Hair follicular keratinocyte (primary cell): ENCODE results near the gene RIMS1. TPM values are rescaled to one million over a fixed set of nuclear protein-coding genes. Genes with fewer than 3 reads are reported as not detected.

ENCODE experiments used
- total RNA-seq: library from RNA; depleted of rRNA; stranded (reverse); fragments of >200 nt; gene quantifications from 2 replicates; pipeline ENCODE4 v1.2.3, GENCODE V29; 2015

The RIMS1 gene, protein sequence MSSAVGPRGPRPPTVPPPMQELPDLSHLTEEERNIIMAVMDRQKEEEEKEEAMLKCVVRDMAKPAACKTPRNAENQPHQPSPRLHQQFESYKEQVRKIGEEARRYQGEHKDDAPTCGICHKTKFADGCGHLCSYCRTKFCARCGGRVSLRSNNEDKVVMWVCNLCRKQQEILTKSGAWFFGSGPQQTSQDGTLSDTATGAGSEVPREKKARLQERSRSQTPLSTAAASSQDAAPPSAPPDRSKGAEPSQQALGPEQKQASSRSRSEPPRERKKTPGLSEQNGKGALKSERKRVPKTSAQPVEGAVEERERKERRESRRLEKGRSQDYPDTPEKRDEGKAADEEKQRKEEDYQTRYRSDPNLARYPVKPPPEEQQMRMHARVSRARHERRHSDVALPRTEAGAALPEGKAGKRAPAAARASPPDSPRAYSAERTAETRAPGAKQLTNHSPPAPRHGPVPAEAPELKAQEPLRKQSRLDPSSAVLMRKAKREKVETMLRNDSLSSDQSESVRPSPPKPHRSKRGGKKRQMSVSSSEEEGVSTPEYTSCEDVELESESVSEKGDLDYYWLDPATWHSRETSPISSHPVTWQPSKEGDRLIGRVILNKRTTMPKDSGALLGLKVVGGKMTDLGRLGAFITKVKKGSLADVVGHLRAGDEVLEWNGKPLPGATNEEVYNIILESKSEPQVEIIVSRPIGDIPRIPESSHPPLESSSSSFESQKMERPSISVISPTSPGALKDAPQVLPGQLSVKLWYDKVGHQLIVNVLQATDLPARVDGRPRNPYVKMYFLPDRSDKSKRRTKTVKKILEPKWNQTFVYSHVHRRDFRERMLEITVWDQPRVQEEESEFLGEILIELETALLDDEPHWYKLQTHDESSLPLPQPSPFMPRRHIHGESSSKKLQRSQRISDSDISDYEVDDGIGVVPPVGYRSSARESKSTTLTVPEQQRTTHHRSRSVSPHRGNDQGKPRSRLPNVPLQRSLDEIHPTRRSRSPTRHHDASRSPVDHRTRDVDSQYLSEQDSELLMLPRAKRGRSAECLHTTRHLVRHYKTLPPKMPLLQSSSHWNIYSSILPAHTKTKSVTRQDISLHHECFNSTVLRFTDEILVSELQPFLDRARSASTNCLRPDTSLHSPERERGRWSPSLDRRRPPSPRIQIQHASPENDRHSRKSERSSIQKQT (N-terminal part only)
- total RNA-seq = under 0.01 and 0.08 TPM in 2 replicates

DNA sequence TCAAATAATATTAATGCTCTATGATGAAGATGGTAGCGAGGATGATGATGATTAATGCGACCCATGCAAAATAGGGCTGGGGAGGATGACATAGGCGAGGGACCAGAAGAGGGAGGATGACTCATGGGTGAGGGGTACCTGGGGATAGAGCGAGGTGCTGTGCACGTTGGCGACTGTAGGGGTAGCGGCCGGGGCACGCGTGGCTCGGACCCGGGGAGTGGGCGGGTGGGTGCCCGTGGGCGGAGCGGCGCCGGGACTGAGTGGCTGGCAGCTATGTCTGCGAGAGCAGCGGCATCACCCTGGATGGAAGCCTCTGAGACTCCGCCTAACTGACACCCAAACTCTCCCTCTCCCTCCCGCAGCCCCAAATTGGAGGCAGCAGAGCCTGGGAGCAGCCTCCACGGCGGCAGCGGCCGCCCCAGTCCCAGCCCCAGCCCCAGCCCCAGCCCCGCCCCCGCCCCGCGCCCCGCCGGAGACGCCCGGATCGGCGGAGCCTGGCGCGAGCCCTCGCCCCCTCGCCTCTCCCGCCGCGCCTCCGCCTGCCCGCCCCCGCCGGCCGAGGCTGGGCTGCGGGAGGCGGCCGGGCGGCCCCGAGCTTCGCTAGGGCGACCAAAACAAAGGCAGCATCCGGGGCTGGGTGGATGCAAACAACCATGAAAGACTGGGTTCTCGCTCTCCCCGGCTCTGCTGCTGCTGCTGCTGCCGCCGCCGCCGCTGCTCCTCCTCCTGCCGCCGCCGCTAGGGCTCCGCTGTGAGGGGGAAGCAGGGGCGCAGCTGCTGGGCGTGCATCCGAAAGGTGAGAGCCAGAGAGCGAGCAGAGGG is at the start of gene RIMS1:
RIMS1 (plus strand) TSS at position 367 of the 822 bp plus-strand sequence. CDS start 474 bp downstream, outside the sequence.

